OCI-LY7 (cell line): ENCODE data around the gene WDR73. TPM values are rescaled to one million over a fixed set of nuclear protein-coding genes. Genes with fewer than 3 reads are reported as not detected.

Source experiments
- total RNA-seq, 2 experiments: library from RNA; depleted of rRNA in 1 of 2; stranded (reverse); fragments of >200 nt in 1 of 2; shearing (Covaris generic) in 1 of 2; gene quantifications; 2 replicates each; pipeline ENCODE4 v1.2.3, GENCODE V29; 2014 to 2022

WDR73 gene
- total RNA-seq, 2 experiments from 2014 or later = 28.7 to 38.1 TPM

Other genes with a start within 250 kb of the WDR73 start
- gene ZSCAN2, start 53.3 kb downstream of the WDR73 start, total RNA-seq (2014; rRNA removed; shearing (Covaris generic)) = 12.4 and 21.7 TPM in 2 replicates
- gene ZSCAN2, start 53.3 kb downstream of the WDR73 start, total RNA-seq (2022) = 12.0 and 12.1 TPM in 2 replicates
- gene NMB, start 3.9 kb upstream of the WDR73 start, total RNA-seq (2014; rRNA removed; shearing (Covaris generic)) = 5.3 and 10.3 TPM in 2 replicates
- 6.6 and 8.7 TPM in 2 replicates for gene NMB, start 3.9 kb upstream of the WDR73 start, total RNA-seq (2022)
- 41.4 and 47.0 TPM in 2 replicates for gene SEC11A, start 61.9 kb upstream of the WDR73 start, total RNA-seq (2014; rRNA removed; shearing (Covaris generic))
- gene SEC11A, start 61.9 kb upstream of the WDR73 start, total RNA-seq (2022) = 87.6 and 93.6 TPM in 2 replicates
- 17.1 and 23.0 TPM in 2 replicates for gene ZNF592, start 94.3 kb upstream of the WDR73 start, total RNA-seq (2014; rRNA removed; shearing (Covaris generic))
- 41.3 and 42.5 TPM in 2 replicates for gene ZNF592, start 94.3 kb upstream of the WDR73 start, total RNA-seq (2022)
- gene ALPK3, start 163.1 kb upstream of the WDR73 start, total RNA-seq (2014; rRNA removed; shearing (Covaris generic)) = 0.16 and 1.8 TPM in 2 replicates
- 0.15 and 0.23 TPM in 2 replicates for gene ALPK3, start 163.1 kb upstream of the WDR73 start, total RNA-seq (2022)
- gene SLC28A1, start 230.4 kb upstream of the WDR73 start, total RNA-seq (2014; rRNA removed; shearing (Covaris generic)) = not detected in 2 replicates
- gene SLC28A1, start 230.4 kb upstream of the WDR73 start, total RNA-seq (2022) = not detected in 2 replicates